Activated CD8-positive, alpha-beta T cell treated with anti-CD3 and anti-CD28 coated beads for 36 hours (primary cell): Measurements from ENCODE around the gene DIAPH2. TPM values are rescaled to one million over a fixed set of nuclear protein-coding genes. Genes with fewer than 3 reads are reported as not detected.

ENCODE experiments used
- ATAC-seq: fragments of 200-7000 bp; cut with Tn5 transposase; one replicate; pipeline ENCODE4 v1.10.0; 2021; ENCODE audit warnings: mild to moderate bottlenecking, moderate library complexity
- CTCF ChIA-PET: fragments of 350-600 bp; sonication (Branson Sonifier 250); formaldehyde crosslinking; loops from one replicate; lab custom pipeline; 2021; ENCODE audit warnings: antibody characterized with exemption; lab: Charles Lee
- POLR2A ChIA-PET: fragments of 350-600 bp; sonication (Branson Sonifier 250); formaldehyde crosslinking; loops from one replicate; lab custom pipeline; 2021; ENCODE audit warnings: antibody characterized with exemption; lab: Charles Lee
- DNase-seq: peaks from one replicate; pipeline ENCODE4 v3.0.0-alpha.2; 2020
- H3K27ac Mint-ChIP-seq: one replicate; pipeline ENCODE4 v1.8.0; 2021; ENCODE audit warnings: mild to moderate bottlenecking, mixed read lengths
- H3K27me3 Mint-ChIP-seq: one replicate; pipeline ENCODE4 v1.8.0; 2021; ENCODE audit warnings: mixed read lengths
- H3K36me3 Mint-ChIP-seq: one replicate; pipeline ENCODE4 v1.8.0; 2021; ENCODE audit warnings: low read depth, mixed read lengths
- H3K4me1 Mint-ChIP-seq: one replicate; pipeline ENCODE4 v1.8.0; 2021; ENCODE audit warnings: low read depth, mixed read lengths
- H3K4me3 Mint-ChIP-seq: one replicate; pipeline ENCODE4 v1.8.0; 2021; ENCODE audit warnings: mild to moderate bottlenecking, moderate library complexity, mixed read lengths
- H3K9me3 Mint-ChIP-seq: one replicate; pipeline ENCODE4 v1.8.0; 2021; ENCODE audit warnings: mixed read lengths
- CTCF ChIP-seq: fragments of 200-600 bp; IDR thresholded peaks from one replicate; pipeline ENCODE4 v1.8.0; 2022; ENCODE audit warnings: antibody characterized with exemption, mild to moderate bottlenecking
- intact Hi-C: fragments of 100-400 bp; cut with micrococcal nuclease; formaldehyde crosslinking; loops from one replicate; pipeline ENCODE4 v1.10.0; 2022
- total RNA-seq, 2 experiments: library from RNA; stranded (reverse); gene quantifications; one replicate each; pipeline ENCODE4 v1.2.3, GENCODE V29; 2021

Gene DIAPH2
- total RNA-seq, 2 experiments from 2014 or later, result 8.1 to 8.5 TPM

GRCh38 chrX:96763608-96764007 lies 79.0 kb downstream of the DIAPH2 start:
- Mint-ChIP-seq H3K9me3 (no peaks in the 10 kb centered on the region), H3K27ac (no peak overlapping the region), H3K27me3 (no peaks in the 10 kb centered on the region), H3K36me3 (no peaks in the 10 kb centered on the region), H3K4me3 (no peak overlapping the region), H3K4me1 (peaks cover 9% of the 10 kb centered on the region)
- intact Hi-C loops, result no loop called here
- no peak for DNase-seq
- TF ChIP-seq CTCF, result no peak
- CTCF ChIA-PET, result no interaction called here
- POLR2A ChIA-PET, result no interaction called here
- ATAC-seq, result no peak

- intact Hi-C loops, result no loop called here
- ChIA-PET CTCF (no interaction called here), POLR2A (no interaction called here)
- Mint-ChIP-seq H3K27ac (no peak overlapping the region), H3K27me3 (no peaks in the 10 kb centered on the region), H3K9me3 (no peaks in the 10 kb centered on the region), H3K4me1 (peaks cover 9% of the 10 kb centered on the region), H3K36me3 (no peaks in the 10 kb centered on the region), H3K4me3 (no peak overlapping the region)
- ATAC-seq (no peak), DNase-seq (no peak)
- TF ChIP-seq CTCF, result no peak
Measured at GRCh38 chrX:96764864-96765263, 80.2 kb downstream of the DIAPH2 start.

GRCh38 chrX:96770315-96770714 lies 85.7 kb downstream of the DIAPH2 start:
- TF ChIP-seq CTCF, result peak; percentile 49
- ATAC-seq, result no peak
- Mint-ChIP-seq H3K27me3 (no peaks in the 10 kb centered on the region), H3K36me3 (peaks cover 1% of the 10 kb centered on the region), H3K4me3 (no peak overlapping the region), H3K4me1 (no peaks in the 10 kb centered on the region), H3K9me3 (no peaks in the 10 kb centered on the region), H3K27ac (no peak overlapping the region)
- DNase-seq, result no peak
- intact Hi-C loops, result no loop called here
- POLR2A ChIA-PET, result no interaction called here
- CTCF ChIA-PET, result interaction anchor here (1.0 kb wide), 1 partner anchor 914 kb away, joined by 6 read pairs; no protein-coding TSS in a partner anchor

GRCh38 chrX:96771486-96771885 lies 86.8 kb downstream of the DIAPH2 start:
- intact Hi-C loops, result no loop called here
- H3K36me3 Mint-ChIP-seq, result peaks cover 1% of the 10 kb centered on the region
- H3K27me3 Mint-ChIP-seq, result no peaks in the 10 kb centered on the region
- no peak for TF ChIP-seq CTCF
- H3K27ac Mint-ChIP-seq, result no peak overlapping the region
- no peaks in the 10 kb centered on the region for H3K4me1 Mint-ChIP-seq
- ChIA-PET CTCF (interaction anchor here (0.8 kb wide), 1 partner anchor 972 kb away, joined by 3 read pairs; no protein-coding TSS in a partner anchor), POLR2A (no interaction called here)
- DNase-seq (no peak), ATAC-seq (no peak)
- H3K9me3 Mint-ChIP-seq, result no peaks in the 10 kb centered on the region
- no peak overlapping the region for H3K4me3 Mint-ChIP-seq

GRCh38 chrX:96774116-96774515 lies 89.5 kb downstream of the DIAPH2 start:
- ATAC-seq, result no peak
- Mint-ChIP-seq H3K36me3 (peaks cover 1% of the 10 kb centered on the region), H3K27ac (no peak overlapping the region), H3K4me1 (no peaks in the 10 kb centered on the region), H3K4me3 (no peak overlapping the region), H3K9me3 (no peaks in the 10 kb centered on the region), H3K27me3 (no peaks in the 10 kb centered on the region)
- TF ChIP-seq CTCF, result no peak
- CTCF ChIA-PET, result no interaction called here
- DNase-seq, result no peak
- intact Hi-C loops, result no loop called here
- POLR2A ChIA-PET, result no interaction called here
